ENCODE data around the gene CHP2.

GRCh38 chr16:23726710-23727109, 28.1 kb upstream of the CHP2 start:
- no peak for TF ChIP-seq CTCF (IDR thresholded peaks at IDR 0.05; ENCODE audit: low read depth, low read length)
- no peak for TF ChIP-seq EZH2phosphoT487 (IDR thresholded peaks at IDR 0.05; ENCODE audit: low read depth)
